HUES64 (cell line): ENCODE results near the gene ZNF385D. TPM values are rescaled to one million over a fixed set of nuclear protein-coding genes. Genes with fewer than 3 reads are reported as not detected.

Experiments used
- H3K27ac ChIP-seq: 2 replicates; pipeline ENCODE4 v1.7.0; 2013; ENCODE audit warnings: low read depth, low read length, inconsistent platforms
- H3K27me3 ChIP-seq: 2 replicates; pipeline ENCODE4 v1.6.1; 2013; ENCODE audit warnings: mild to moderate bottlenecking, low read length; ENCODE audit not compliant: insufficient read depth
- H3K36me3 ChIP-seq: 2 replicates; pipeline ENCODE4 v1.6.1; 2013; ENCODE audit warnings: mild to moderate bottlenecking, low read length; ENCODE audit not compliant: insufficient read depth
- H3K4me1 ChIP-seq: 2 replicates; pipeline ENCODE4 v1.6.1; 2013; ENCODE audit warnings: mild to moderate bottlenecking, low read length, moderate library complexity; ENCODE audit not compliant: insufficient read depth
- H3K4me3 ChIP-seq: 2 replicates; pipeline ENCODE4 v1.5.1; 2013; ENCODE audit warnings: mild to moderate bottlenecking, low read length, moderate library complexity
- H3K9ac ChIP-seq: 2 replicates; pipeline ENCODE4 v1.6.1; 2013; ENCODE audit warnings: mild to moderate bottlenecking, low read depth, low read length
- H3K9me3 ChIP-seq: 2 replicates; pipeline ENCODE4 v1.6.1; 2013; ENCODE audit warnings: low read depth, low read length; ENCODE audit not compliant: insufficient read depth
- WGBS: fragments of 150-250, 120-280 bp; methylation state at CpG from one replicate; pipeline ENCODE4 v1.1.7; 2013; ENCODE audit warnings: missing lambda C conversion rate; 5-methylcytosine and 5-hydroxymethylcytosine counted together
- polyA plus RNA-seq, 2 experiments: library from polyadenylated mRNA; stranded (reverse); fragments of 50-300 nt; gene quantifications; one replicate each; pipeline ENCODE4 v1.2.3, GENCODE V29; 2013

Gene ZNF385D, protein sequence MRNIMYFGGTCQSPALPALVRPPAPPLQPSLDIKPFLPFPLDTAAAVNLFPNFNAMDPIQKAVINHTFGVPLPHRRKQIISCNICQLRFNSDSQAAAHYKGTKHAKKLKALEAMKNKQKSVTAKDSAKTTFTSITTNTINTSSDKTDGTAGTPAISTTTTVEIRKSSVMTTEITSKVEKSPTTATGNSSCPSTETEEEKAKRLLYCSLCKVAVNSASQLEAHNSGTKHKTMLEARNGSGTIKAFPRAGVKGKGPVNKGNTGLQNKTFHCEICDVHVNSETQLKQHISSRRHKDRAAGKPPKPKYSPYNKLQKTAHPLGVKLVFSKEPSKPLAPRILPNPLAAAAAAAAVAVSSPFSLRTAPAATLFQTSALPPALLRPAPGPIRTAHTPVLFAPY
- 1.6 TPM for polyA plus RNA-seq (2013, experiment 1 of 2)
- polyA plus RNA-seq (2013, experiment 2 of 2) = 4.6 TPM

DNA sequence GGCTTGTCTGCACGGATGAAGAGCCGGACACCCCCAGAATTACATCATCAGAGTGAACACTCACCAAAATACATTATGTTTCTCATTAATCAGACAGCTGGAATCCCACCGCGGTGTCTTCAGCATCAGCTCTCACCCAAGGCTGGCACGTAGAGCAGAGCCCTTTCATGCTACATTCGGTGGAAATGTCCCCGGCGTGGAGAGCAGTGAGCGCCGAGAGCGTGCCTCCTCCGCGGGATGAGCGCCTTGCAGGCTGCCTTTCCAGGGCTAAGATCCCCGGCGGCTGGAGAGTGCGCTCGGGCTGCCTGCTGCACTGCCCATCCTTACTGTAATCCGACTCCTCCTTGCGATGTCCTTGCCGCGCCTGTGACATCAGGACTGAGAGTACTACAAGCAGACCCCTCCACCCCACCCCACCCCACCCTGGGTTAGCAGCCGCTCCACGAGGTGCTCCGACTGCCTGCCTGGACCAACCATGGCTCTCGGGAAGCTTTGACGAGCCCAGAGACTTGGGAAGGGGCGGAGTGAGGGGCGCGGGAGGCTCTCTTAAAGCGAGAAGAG, at the start of gene ZNF385D:
ZNF385D (minus strand) TSS at position 380 of the 561 bp plus-strand sequence; CDS start at position 86, 294 bp downstream.
- Histone ChIP-seq H3K36me3 (no peaks in the 10 kb centered on the region), H3K4me3 (peak within 1 kb of the TSS; percentile 76), H3K4me1 (peaks cover 14% of the 10 kb centered on the region; the same call in 1 of the 2 replicates), H3K9ac (peak within 1 kb of the TSS; percentile 68), H3K27me3 (peaks cover 18% of the 10 kb centered on the region), H3K27ac (no peak within 1 kb of the TSS), H3K9me3 (no peaks in the 10 kb centered on the region)
- WGBS = under 1% methylated on average over 31 of the region's 31 CpGs

DNA sequence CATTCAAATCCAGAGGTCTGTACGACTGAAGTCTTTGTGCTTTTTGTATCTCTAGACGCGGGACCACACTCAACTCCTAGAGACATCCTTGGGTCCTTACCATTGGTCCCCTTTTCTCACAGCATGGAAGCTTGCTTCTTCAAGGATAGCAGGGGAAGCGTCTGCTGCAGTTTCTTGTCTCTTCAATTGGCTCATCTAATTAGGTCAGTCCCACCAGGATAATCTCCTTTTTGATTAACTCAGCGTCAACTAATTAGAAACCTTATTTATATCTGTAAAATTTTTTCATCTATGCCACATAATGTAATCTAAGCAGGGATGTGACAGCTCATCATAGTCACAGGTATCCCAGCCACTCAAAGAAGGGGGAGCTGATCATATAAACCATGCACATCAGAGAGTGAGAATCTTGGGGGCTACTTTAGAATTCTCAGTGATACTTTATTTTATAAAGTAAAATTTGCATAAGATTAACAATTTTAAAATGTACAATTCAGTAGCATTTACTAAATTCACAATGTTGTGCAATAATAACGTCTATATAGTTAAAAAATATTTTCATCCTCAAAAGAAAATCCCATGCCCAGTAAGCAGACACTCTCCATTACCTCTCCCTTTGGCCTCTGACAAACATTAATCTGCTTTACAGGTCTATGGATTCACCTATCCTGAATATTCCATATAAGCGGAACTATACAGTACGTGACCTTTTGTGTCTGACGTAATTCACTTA, 47.5 kb upstream of the ZNF385D start:
- no peak overlapping the region for H3K27ac ChIP-seq
- no peaks in the 10 kb centered on the region for H3K27me3 ChIP-seq
- H3K4me3 ChIP-seq = no peak overlapping the region
- H3K9me3 ChIP-seq = peaks cover 6% of the 10 kb centered on the region; the same call in 1 of the 2 replicates
- H3K4me1 ChIP-seq = no peaks in the 10 kb centered on the region
- WGBS = 95% methylated on average over 9 of the region's 9 CpGs
- H3K9ac ChIP-seq = no peak overlapping the region
- H3K36me3 ChIP-seq = no peaks in the 10 kb centered on the region

DNA sequence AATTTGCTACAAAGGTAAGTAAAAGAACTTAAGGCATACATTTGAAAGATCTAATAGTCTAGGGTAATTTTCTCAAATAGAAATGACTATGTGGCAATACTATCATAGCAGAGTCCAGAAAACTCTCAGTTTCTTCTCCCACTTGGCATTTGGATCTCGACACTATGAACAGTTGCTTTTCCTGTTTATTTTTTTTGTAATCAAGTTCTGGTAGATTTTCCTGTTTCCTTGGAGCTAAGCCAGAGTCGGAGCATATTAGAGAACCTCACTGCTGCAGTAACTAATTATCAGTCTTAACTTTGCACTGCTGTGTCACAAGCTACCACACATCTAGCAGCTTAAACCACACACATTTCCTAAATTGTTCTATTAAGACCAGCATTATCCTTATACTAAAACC, 44.9 kb upstream of the ZNF385D start:
- WGBS = 93% methylated on average over 2 of the region's 2 CpGs
- H3K9ac ChIP-seq = no peak overlapping the region
- peaks cover 6% of the 10 kb centered on the region; the same call in 1 of the 2 replicates for H3K9me3 ChIP-seq
- H3K4me1 ChIP-seq = no peaks in the 10 kb centered on the region
- no peak overlapping the region for H3K4me3 ChIP-seq
- no peaks in the 10 kb centered on the region for H3K36me3 ChIP-seq
- no peaks in the 10 kb centered on the region for H3K27me3 ChIP-seq
- H3K27ac ChIP-seq = no peak overlapping the region

DNA sequence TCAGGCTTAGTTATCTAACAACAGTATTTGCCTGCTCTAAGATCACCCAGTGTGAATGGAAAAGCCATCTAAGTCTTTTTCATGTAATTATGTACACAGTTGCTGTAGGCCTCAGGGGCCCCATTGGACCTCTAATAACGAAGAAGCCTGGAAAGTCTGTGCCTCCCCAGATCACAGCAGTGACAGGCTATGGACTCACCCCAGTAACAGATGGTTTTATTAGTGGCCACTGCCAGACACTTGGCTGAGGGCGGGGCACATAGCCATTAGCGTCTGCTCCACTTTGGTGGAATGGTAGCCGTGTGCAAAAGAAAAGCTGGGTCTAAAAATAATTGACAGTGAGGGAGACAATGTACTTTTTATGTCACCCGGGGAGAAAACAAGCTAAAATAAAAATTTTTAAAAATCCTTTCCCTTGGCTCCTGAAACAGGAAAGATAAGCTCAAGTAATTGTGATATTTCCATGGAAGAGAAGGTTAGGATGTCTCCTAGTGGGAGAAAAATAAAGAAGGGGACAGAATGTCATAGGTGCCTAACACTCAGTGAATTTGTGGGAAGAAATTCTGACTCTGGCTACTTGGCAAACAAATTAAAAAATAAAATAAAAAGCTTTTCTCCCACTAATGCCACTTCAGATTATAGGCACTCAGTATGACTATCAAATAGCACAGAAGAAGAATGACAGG, 44.3 kb upstream of the ZNF385D start:
- 87% methylated on average over 5 of the region's 5 CpGs for WGBS
- Histone ChIP-seq H3K4me3 (no peak overlapping the region), H3K9me3 (peaks cover 5% of the 10 kb centered on the region; the same call in 1 of the 2 replicates), H3K27ac (no peak overlapping the region), H3K9ac (no peak overlapping the region), H3K36me3 (no peaks in the 10 kb centered on the region), H3K27me3 (no peaks in the 10 kb centered on the region), H3K4me1 (no peaks in the 10 kb centered on the region)

DNA sequence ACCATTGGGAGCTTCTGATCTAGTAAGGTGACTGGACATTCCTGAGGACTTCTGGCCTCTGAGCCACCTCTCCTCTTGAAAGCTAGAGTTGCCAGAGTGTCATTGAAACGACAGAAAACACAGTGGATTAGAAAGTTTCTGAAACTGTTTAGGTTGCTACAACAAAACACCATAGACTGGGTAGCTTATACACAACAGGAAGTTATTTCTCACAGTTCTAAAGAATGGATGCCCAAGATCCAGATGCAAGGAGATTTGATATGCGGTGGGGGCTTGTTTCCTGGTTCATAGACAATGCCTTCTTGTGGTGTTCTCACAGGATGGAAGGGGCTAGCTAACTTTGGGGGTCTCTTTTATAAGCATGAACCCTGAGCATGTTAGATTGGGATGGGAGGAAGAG, 43.3 kb upstream of the ZNF385D start:
- no peak overlapping the region for H3K27ac ChIP-seq
- no peak overlapping the region for H3K9ac ChIP-seq
- H3K4me1 ChIP-seq = no peaks in the 10 kb centered on the region
- no peaks in the 10 kb centered on the region for H3K27me3 ChIP-seq
- H3K4me3 ChIP-seq = no peak overlapping the region
- 94% methylated on average over 2 of the region's 2 CpGs for WGBS
- no peaks in the 10 kb centered on the region for H3K36me3 ChIP-seq
- H3K9me3 ChIP-seq = no peaks in the 10 kb centered on the region

DNA sequence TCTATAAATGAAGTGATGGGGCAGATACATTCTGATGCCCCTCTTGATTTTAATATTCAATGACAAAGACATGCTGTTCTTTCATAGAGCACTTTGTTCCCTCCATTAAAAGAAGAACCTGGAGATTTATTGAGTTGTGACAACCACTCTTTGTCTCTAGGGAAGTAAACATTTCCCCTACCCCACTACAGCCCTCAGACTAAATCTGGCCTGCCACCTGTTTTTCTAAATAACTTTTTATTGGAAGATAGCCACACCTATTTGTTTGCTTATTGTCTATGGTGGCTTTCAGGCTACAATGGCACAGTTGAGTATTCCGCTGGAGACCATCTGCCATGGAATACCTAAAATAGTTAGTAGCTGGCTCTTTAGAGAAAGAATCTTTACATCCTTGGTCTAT, 41.2 kb upstream of the ZNF385D start:
- Histone ChIP-seq H3K9me3 (no peaks in the 10 kb centered on the region), H3K27me3 (no peaks in the 10 kb centered on the region), H3K27ac (no peak overlapping the region), H3K4me3 (no peak overlapping the region), H3K36me3 (no peaks in the 10 kb centered on the region), H3K9ac (no peak overlapping the region), H3K4me1 (no peaks in the 10 kb centered on the region)
- WGBS = 92% methylated on average over 1 of the region's 1 CpG

DNA sequence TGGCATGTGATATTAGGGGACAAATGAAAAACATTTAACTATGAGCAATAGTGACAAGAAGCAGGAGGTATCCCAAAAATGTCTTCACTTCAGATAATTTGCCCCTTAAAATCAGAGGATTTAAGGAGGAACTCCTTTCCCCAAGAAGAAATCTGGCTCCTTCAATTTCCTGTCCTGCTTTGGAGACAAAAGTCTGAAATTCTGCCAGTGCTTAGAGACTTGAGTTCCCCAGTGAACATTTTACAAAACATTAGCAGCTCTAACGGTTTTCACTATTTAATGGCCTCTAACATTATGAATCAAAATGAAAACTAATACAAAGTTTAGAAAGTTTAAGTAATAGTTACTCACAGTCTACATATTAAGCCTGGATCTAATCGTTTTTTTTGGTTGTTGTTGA, 40.3 kb upstream of the ZNF385D start:
- H3K27me3 ChIP-seq = no peaks in the 10 kb centered on the region
- no peak overlapping the region for H3K9ac ChIP-seq
- H3K27ac ChIP-seq = no peak overlapping the region
- no peaks in the 10 kb centered on the region for H3K36me3 ChIP-seq
- WGBS = 100% methylated on average over 1 of the region's 2 CpGs
- no peaks in the 10 kb centered on the region for H3K9me3 ChIP-seq
- H3K4me1 ChIP-seq = no peaks in the 10 kb centered on the region
- no peak overlapping the region for H3K4me3 ChIP-seq

DNA sequence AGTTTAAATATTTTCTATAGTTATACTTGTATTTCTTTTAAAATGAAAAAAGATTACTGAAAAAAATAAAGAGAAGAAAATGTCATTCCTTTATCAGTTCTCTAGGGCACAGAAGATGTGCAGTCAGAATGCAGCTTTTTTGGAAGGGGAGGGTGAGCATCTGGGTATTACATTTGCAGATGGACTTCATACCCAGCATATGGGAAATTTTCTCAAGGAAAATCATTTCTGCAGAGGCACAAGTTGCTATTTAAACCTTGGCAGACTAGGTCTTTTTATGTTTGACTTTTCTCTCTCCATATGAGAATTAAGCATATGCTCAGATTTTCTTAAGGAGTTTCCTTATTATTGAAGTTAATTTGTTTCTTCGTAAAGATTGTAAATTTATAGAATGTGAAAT, 39.5 kb upstream of the ZNF385D start:
- no peak overlapping the region for H3K27ac ChIP-seq
- H3K36me3 ChIP-seq = no peaks in the 10 kb centered on the region
- no peaks in the 10 kb centered on the region for H3K27me3 ChIP-seq
- no peak overlapping the region for H3K9ac ChIP-seq
- WGBS = 100% methylated on average over 1 of the region's 1 CpG
- H3K4me1 ChIP-seq = no peaks in the 10 kb centered on the region
- no peak overlapping the region for H3K4me3 ChIP-seq
- no peaks in the 10 kb centered on the region for H3K9me3 ChIP-seq

DNA sequence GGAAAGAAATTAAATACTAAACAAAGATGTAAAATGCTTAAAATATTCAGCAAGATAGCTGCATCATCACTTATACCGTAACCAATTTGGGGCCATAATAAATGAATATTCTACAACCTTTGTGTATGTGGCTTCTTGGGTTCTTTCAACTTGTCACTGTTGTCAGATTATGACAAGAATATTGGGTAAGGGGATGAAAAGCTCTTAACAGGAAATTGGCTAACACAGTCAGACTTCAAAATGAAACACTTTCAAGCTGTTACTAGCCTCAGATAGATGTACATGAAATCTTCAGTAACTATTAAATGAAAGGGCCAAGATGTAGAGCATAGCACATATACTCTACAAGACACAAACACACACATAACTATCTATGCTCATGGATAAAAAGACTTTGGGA, 38.7 kb upstream of the ZNF385D start:
- no peak overlapping the region for H3K4me3 ChIP-seq
- H3K27me3 ChIP-seq = no peaks in the 10 kb centered on the region
- no peak overlapping the region for H3K9ac ChIP-seq
- H3K36me3 ChIP-seq = no peaks in the 10 kb centered on the region
- no peaks in the 10 kb centered on the region for H3K9me3 ChIP-seq
- H3K4me1 ChIP-seq = no peaks in the 10 kb centered on the region
- H3K27ac ChIP-seq = no peak overlapping the region
- WGBS = no CpG with 5 or more reads among the region's 1 CpG

DNA sequence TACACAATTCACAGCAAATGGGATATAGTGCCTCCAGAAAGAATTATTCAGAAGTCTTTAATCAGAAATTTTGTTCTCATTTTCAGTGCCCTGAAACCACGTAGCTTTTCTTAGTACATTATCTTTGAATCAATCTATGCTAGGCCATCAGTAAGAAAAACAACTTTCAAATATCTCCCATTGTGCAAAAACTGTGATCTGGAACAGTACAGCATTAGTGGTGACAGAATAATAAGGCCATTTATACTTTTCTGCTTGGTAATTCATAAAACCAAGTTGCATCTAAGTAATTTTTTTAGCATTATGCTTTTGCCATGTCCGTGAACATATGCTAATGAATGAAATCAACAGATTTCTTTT, 35.4 kb upstream of the ZNF385D start:
- H3K36me3 ChIP-seq = no peaks in the 10 kb centered on the region
- no peak overlapping the region for H3K4me3 ChIP-seq
- no peaks in the 10 kb centered on the region for H3K9me3 ChIP-seq
- H3K9ac ChIP-seq = no peak overlapping the region
- no peak overlapping the region for H3K27ac ChIP-seq
- H3K4me1 ChIP-seq = no peaks in the 10 kb centered on the region
- WGBS = 83% methylated on average over 2 of the region's 2 CpGs
- H3K27me3 ChIP-seq = no peaks in the 10 kb centered on the region
